AG09309 (cell line): Measurements from ENCODE around the gene TLR4.

Experiments
- DNase-seq: peaks from one replicate; pipeline ENCODE4 v3.0.0-alpha.2; 2010; ENCODE audit warnings: low read depth
- H3K4me3 ChIP-seq: 2 replicates; pipeline ENCODE4 v1.5.1; 2011; ENCODE audit warnings: mild to moderate bottlenecking, low read depth, low read length, moderate library complexity; ENCODE audit not compliant: control insufficient read depth
- TF ChIP-seq, protein P1 (sequence below): IDR thresholded peaks from 2 replicates; pipeline ENCODE4 v1.5.1; 2011; ENCODE audit warnings: mild to moderate bottlenecking, low read depth, low read length, inconsistent platforms; ENCODE audit not compliant: insufficient read depth, control insufficient read depth; ENCODE audit errors: missing control alignments

TLR4 gene

GRCh38 chr9:117677572-117677971, 26.6 kb upstream of the TLR4 start:
- TF ChIP-seq, protein P1, sequence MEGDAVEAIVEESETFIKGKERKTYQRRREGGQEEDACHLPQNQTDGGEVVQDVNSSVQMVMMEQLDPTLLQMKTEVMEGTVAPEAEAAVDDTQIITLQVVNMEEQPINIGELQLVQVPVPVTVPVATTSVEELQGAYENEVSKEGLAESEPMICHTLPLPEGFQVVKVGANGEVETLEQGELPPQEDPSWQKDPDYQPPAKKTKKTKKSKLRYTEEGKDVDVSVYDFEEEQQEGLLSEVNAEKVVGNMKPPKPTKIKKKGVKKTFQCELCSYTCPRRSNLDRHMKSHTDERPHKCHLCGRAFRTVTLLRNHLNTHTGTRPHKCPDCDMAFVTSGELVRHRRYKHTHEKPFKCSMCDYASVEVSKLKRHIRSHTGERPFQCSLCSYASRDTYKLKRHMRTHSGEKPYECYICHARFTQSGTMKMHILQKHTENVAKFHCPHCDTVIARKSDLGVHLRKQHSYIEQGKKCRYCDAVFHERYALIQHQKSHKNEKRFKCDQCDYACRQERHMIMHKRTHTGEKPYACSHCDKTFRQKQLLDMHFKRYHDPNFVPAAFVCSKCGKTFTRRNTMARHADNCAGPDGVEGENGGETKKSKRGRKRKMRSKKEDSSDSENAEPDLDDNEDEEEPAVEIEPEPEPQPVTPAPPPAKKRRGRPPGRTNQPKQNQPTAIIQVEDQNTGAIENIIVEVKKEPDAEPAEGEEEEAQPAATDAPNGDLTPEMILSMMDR = no peak
- H3K4me3 ChIP-seq = no peak overlapping the region
- no peak for DNase-seq

GRCh38 chr9:117678871-117679270, 25.3 kb upstream of the TLR4 start:
- no peak overlapping the region for H3K4me3 ChIP-seq
- TF ChIP-seq, protein P1 = no peak
- DNase-seq = no peak

DNA sequence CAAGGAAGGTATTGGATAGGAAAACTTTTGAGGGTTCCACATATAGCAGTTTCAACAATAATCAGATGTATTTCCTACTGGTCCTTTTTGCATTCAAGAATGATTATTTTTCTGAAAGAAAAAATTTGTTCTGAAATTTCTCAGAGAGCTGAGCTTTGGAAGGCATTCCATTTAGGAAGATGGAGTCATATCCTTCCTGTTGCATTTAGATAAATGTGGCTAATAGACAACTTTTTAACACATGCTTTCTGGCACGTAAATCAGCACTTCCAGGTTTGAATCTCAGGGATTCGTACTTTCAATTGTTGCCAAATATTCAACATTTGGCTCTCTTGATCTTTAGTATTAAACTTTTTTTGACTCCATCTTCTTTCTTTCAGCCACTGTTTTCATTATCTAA, 24.8 kb upstream of the TLR4 start:
- TF ChIP-seq, protein P1 = no peak
- no peak for DNase-seq
- H3K4me3 ChIP-seq = no peak overlapping the region

GRCh38 chr9:117681888-117682287, 22.3 kb upstream of the TLR4 start:
- no peak overlapping the region for H3K4me3 ChIP-seq
- no peak for DNase-seq
- TF ChIP-seq, protein P1 = no peak

- no peak for DNase-seq
- no peak overlapping the region for H3K4me3 ChIP-seq
- TF ChIP-seq, protein P1 = no peak
Observed at GRCh38 chr9:117682955-117683710, 21.1 kb upstream of the TLR4 start.

- H3K4me3 ChIP-seq = no peak overlapping the region
- TF ChIP-seq, protein P1 = no peak
- DNase-seq = no peak
Observed at GRCh38 chr9:117687532-117687931, 16.7 kb upstream of the TLR4 start.

DNA sequence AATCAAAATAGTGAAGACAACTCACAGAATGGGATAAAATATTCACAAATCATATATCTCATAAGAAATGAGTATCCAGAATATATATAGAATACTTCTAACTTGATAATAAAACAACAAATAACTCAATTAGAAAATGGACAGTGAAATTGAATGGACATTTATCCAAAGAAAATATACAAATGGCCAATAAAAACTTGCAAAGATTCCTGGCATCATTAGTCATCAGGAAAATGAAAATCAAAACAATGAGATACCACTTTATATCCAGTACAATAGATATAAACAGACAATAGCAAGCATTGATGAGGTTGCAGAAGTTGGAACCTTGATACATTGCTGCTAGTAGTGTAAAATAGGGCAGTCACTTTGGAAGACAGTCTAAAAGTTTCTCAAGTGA, 12.8 kb upstream of the TLR4 start:
- TF ChIP-seq, protein P1 = no peak
- no peak for DNase-seq
- no peak overlapping the region for H3K4me3 ChIP-seq
